H1 (cell line): ENCODE results near the gene SOX8. TPM values are rescaled to one million over a fixed set of nuclear protein-coding genes. Genes with fewer than 3 reads are reported as not detected.

Source experiments
- ATF3 ChIP-seq: IDR thresholded peaks from 2 replicates; pipeline ENCODE4 v1.6.1; 2011; ENCODE audit warnings: low read depth, mild to moderate bottlenecking, low read length; ENCODE audit not compliant: insufficient read depth
- CHD7 ChIP-seq: fragments of 300-600 bp; sonication (generic); IDR thresholded peaks from 2 replicates; pipeline ENCODE4 v1.7.1; 2012; ENCODE audit warnings: low read length, moderate library complexity, mild to moderate bottlenecking, inconsistent platforms; ENCODE audit not compliant: insufficient replicate concordance
- CREB1 ChIP-seq: IDR thresholded peaks from 2 replicates; pipeline ENCODE4 v1.6.1; 2012; ENCODE audit warnings: inconsistent platforms
- NANOG ChIP-seq: IDR thresholded peaks from 2 replicates; pipeline ENCODE4 v1.6.1; 2011; ENCODE audit warnings: low read length, low read depth, mild to moderate bottlenecking, inconsistent platforms; ENCODE audit not compliant: insufficient read depth, poor library complexity, severe bottlenecking
- PHF8 ChIP-seq: fragments of 200-600 bp; sonication (generic); conservative IDR thresholded peaks from 2 replicates; pipeline ENCODE4 v1.7.1; 2012; ENCODE audit warnings: low read depth, mild to moderate bottlenecking, inconsistent platforms, low read length, moderate library complexity
- POLR2A ChIP-seq, 2 experiments: IDR thresholded peaks; 1 replicate in 1 of 2; 2 replicates in 1 of 2; pipeline ENCODE4 v1.6.1; 2011; ENCODE audit warnings: low read depth in 2 of 2, low read length in 2 of 2, mild to moderate bottlenecking in 2 of 2; ENCODE audit errors: control extremely low read depth in 1 of 2
- polyA plus RNA-seq, 7 experiments: library from polyadenylated mRNA; depleted of rRNA in 3 of 7; stranded (reverse) in 5 of 7; unstranded in 2 of 7; fragments of >200 nt in 5 of 7; fragments of 200-250 nt in 2 of 7; gene quantifications; 1 replicate in 5 of 7; 2 replicates in 1 of 7; 4 replicates in 1 of 7; pipeline versions ENCODE4 v1.2.1 to v1.2.3, GENCODE V29; 2011 to 2013; ENCODE audit warnings: missing spikeins in 2 of 7, mixed read lengths in 2 of 7
- total RNA-seq: library from RNA; stranded (reverse); fragmentation: NEBNext Ultra II Directional; extraction: Animal tissue kit (Norgen Biotek cat#: 25700); gene quantifications from 2 replicates; pipeline ENCODE4 v1.2.1, GENCODE V29; 2021

Gene SOX8
- total and polyA plus RNA-seq, 2 of the 8 experiments (the other 6 are each of a cell fraction or from before 2014, with no cell fraction given), result 2.2 to 5.7 TPM

GRCh38 chr16:977081-977701, 4.4 kb upstream of the SOX8 start (continued):
- TF ChIP-seq CHD7, result no peak
- no peak for TF ChIP-seq CREB1
- TF ChIP-seq ATF3, result no peak
- TF ChIP-seq NANOG, result no peak
- TF ChIP-seq POLR2A (IDR thresholded peaks at IDR 0.05; ENCODE audit: control extremely low read depth in 1 of 2, low read depth in 2 of 2, low read length in 2 of 2), result no peak
- TF ChIP-seq PHF8, result no peak
